Measurements from ENCODE around the gene OR2K2.

Gene OR2K2, protein sequence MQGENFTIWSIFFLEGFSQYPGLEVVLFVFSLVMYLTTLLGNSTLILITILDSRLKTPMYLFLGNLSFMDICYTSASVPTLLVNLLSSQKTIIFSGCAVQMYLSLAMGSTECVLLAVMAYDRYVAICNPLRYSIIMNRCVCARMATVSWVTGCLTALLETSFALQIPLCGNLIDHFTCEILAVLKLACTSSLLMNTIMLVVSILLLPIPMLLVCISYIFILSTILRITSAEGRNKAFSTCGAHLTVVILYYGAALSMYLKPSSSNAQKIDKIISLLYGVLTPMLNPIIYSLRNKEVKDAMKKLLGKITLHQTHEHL

DNA sequence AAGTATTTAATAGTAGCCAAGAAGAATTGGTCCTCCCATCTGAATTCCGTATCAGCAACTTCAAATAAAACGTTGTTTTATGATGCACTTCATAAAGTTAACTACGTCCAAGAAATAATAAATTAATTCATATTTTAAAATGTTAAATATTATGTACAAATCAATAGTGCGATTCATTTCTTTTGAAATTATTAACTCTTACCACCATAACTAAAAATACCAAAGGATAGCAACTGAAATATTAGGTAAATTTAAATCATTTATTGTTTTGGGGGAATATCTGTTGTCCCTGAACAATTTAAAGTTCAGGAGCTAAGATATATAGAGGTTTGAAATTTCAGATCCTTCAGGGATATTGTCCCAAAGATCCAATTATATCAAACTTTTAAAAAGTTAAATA is at the start of gene OR2K2:
Gene OR2K2 (minus strand): TSS at position 101 of the 400 bp plus-strand sequence. CDS start 1,791 bp downstream, outside the sequence.
- no peak within 1 kb of the TSS for H3K27ac ChIP-seq
- TF ChIP-seq ZFX (IDR thresholded peaks at IDR 0.05), result no peak

DNA sequence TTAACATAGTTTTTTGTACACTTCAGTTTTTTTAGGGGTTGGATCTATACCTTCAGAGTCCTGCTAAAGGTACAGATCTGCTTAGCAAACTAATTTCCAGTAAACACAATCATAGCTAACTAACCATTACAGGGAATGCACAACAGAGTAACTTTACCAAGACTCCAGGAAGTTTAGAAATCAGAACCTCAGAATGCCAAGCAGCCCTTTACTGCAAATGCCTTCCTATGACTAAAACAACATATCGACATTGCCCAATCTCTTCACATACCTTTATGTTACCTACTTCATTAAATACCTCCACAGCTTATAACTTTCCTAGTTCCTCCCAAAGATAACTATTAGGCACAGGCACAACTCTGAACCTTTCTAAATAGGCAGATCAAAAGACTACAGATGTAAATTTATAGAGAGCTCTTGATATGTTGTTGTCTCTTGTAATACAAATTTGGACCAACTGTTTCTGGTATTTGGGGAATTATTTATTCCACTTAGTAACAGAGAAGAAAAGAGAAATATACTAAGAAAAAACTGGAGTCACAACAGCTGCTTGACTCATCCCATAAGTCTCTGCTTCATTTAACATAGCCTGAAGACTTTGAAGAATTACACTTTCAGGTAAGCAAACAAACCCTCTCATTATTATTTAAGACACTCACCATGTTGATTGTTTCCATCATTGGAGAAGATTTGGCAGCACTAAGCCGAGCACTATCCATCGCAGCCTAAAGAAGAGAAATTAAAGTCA is 46.0 kb upstream of the OR2K2 start:
- TF ChIP-seq, protein P1, sequence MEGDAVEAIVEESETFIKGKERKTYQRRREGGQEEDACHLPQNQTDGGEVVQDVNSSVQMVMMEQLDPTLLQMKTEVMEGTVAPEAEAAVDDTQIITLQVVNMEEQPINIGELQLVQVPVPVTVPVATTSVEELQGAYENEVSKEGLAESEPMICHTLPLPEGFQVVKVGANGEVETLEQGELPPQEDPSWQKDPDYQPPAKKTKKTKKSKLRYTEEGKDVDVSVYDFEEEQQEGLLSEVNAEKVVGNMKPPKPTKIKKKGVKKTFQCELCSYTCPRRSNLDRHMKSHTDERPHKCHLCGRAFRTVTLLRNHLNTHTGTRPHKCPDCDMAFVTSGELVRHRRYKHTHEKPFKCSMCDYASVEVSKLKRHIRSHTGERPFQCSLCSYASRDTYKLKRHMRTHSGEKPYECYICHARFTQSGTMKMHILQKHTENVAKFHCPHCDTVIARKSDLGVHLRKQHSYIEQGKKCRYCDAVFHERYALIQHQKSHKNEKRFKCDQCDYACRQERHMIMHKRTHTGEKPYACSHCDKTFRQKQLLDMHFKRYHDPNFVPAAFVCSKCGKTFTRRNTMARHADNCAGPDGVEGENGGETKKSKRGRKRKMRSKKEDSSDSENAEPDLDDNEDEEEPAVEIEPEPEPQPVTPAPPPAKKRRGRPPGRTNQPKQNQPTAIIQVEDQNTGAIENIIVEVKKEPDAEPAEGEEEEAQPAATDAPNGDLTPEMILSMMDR (conservative IDR thresholded peaks at IDR 0.05), result no peak
- no peak for TF ChIP-seq ZFX (IDR thresholded peaks at IDR 0.05)
- H3K27ac ChIP-seq, result no peak overlapping the region

DNA sequence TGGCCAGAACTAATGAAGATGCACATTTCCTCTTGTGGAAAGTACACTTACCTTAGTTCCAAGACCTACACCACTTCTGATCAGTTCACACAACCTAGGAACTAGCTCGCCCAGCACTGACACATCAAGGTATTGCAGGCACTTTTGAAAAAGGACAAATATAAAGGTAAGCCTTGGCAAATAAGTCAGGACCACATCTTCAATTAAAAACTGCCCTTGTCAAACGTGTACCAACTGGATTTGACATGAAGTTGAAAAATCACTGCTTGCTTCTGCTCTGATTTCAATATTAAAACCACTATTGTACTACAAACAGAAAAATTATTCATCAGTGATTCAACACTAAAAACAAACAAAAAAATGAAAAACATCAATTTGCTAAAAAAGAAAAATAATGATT is 45.0 kb upstream of the OR2K2 start:
- no peak for TF ChIP-seq ZFX (IDR thresholded peaks at IDR 0.05)
- TF ChIP-seq, protein P1 (conservative IDR thresholded peaks at IDR 0.05), result no peak
- H3K27ac ChIP-seq, result no peak overlapping the region

DNA sequence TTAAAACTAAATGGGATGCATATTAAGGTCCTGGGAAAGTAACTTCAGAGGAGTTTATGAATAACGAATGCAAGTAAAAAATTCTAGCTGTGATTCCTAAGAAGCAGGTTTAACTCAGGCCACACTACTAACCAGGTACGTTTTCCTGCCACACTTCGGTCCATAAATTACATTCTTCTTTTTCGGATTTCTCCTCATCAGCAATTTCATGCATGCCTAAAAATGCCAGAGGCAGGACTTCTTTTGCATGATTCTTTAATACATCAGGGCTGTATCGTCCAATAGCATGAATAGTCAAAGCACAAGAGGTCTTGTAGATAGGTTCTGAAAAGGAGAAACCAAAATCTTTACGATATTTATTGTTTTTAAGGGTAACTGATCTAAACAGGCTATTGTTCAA is 42.3 kb upstream of the OR2K2 start:
- H3K27ac ChIP-seq, result no peak overlapping the region
- TF ChIP-seq, protein P1 (conservative IDR thresholded peaks at IDR 0.05), result no peak
- TF ChIP-seq ZFX (IDR thresholded peaks at IDR 0.05), result no peak

DNA sequence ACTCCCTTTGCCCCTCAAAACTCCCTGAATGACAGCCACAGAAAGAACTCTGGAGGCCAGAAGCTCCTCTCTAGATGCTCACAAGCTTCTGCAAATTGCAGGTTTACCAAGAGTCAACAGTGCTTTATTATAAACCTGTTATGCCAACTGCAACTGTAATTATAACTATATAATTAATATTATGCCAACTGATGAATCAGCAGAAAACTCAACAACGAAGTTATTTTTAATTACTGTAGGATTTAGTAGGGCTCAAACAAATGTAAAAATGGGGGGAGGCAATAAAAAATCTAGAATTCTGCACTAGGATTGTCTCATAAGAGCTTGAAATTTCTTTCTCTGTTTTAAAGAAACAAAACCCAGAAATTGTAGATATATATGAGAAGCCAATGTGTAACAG is 37.0 kb upstream of the OR2K2 start:
- TF ChIP-seq ZFX (IDR thresholded peaks at IDR 0.05), result no peak
- TF ChIP-seq, protein P1 (conservative IDR thresholded peaks at IDR 0.05), result no peak
- no peak overlapping the region for H3K27ac ChIP-seq

DNA sequence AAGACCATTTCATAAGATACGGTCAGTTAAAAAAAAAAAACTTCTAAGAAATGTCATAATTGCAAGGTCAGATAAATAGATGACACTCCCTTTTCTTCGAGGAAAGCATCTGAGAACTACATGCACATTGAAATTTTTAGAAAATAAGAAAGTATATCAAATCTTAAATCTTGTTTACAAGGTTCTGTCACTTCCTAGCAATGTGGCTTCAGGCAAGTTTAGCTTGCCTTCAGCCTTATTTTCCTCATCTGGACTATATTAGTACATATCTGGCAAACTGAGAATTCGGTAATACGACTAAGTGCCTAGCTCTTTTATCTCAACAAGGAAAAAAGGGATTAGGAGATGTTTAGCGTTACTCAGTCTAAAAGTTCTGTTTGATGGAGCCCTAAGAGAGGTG is 32.5 kb upstream of the OR2K2 start:
- TF ChIP-seq, protein P1 (conservative IDR thresholded peaks at IDR 0.05), result no peak
- no peak for TF ChIP-seq ZFX (IDR thresholded peaks at IDR 0.05)
- no peak overlapping the region for H3K27ac ChIP-seq

DNA sequence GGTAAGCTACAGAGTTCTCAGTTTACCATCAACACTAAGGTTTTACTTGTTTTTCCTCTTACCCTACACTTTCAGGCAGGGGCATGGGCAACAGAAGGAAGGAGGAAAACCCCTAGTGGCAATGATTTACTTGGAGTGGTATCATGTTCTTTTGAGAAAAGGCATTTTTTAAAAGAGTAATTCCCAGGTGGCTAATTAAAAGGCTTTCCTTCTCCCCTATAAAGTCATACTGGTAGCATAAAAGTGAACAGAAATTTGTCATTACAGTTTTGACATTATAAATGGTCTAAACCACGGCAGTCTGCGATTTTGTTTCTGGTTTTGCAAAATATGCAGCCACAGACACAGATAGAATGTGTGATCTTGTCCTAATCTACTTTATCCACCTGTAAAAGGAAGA is 30.9 kb upstream of the OR2K2 start:
- TF ChIP-seq ZFX (IDR thresholded peaks at IDR 0.05), result no peak
- TF ChIP-seq, protein P1 (conservative IDR thresholded peaks at IDR 0.05), result no peak
- H3K27ac ChIP-seq, result no peak overlapping the region
